ENCODE data around the gene RAB4B. TPM values are rescaled to one million over a fixed set of nuclear protein-coding genes. Genes with fewer than 3 reads are reported as not detected.
"Not testable (repeated sequence)": the region's sequence is repeated elsewhere in the genome, so short reads cannot be mapped to it uniquely, and the experiment has no call there.

Gene RAB4B
- total RNA-seq, 2 experiments from 2014 or later: 50.2 to 53.1 TPM

DNA sequence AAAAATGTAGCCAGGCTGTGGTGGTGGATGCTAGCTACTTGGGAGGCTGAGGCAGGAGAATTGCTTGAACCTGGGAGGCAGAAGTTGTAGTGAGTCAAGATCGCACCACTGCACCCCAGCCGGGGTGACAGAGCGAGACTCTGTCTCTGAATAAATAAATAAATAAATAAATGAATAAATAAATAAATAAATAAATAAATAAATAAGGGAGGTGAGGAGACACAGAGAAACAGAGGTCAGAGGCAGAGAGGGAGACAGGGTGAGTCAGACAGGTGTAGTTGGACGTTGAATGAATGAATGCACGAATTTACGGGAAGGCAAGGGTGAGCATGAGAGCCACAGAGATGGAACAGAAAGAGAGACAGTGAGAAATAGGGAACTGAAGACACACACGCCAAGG, 3.1 kb downstream of the RAB4B start:
- H3K9me3 Mint-ChIP-seq (ENCODE audit: insufficient read depth): no peaks in the 10 kb centered on the region
- H3K27ac Mint-ChIP-seq: no peak overlapping the region
- CTCF ChIA-PET: no interaction called here
- no peak overlapping the region for H3K4me3 Mint-ChIP-seq
- peaks cover 21% of the 10 kb centered on the region for H3K36me3 Mint-ChIP-seq (ENCODE audit: low read depth)
- H3K27me3 Mint-ChIP-seq (ENCODE audit: low read depth): no peaks in the 10 kb centered on the region
- POLR2A ChIA-PET: no interaction called here
- peaks cover 33% of the 10 kb centered on the region for H3K4me1 Mint-ChIP-seq (ENCODE audit: low read depth)
- ATAC-seq: no peak
- no peak for DNase-seq

DNA sequence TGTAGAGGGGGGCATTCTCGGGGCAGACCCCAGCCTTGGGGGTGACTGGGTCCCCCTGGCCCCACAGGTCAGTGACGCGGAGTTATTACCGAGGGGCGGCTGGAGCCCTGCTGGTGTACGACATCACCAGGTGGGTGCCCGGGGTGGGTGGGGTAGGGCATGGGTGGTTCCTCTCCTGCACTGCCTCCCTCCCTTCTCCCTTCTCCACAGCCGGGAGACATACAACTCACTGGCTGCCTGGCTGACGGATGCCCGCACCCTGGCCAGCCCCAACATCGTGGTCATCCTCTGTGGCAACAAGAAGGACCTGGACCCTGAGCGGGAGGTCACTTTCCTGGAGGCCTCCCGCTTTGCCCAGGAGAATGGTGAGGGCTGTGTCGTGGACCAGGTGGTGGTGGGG, 5.7 kb downstream of the RAB4B start:
- Mint-ChIP-seq H3K36me3 (ENCODE audit: low read depth) (peaks cover 27% of the 10 kb centered on the region), H3K9me3 (ENCODE audit: insufficient read depth) (no peaks in the 10 kb centered on the region), H3K27ac (no peak overlapping the region), H3K4me1 (ENCODE audit: low read depth) (peaks cover 19% of the 10 kb centered on the region), H3K4me3 (no peak overlapping the region), H3K27me3 (ENCODE audit: low read depth) (no peaks in the 10 kb centered on the region)
- ChIA-PET POLR2A (no interaction called here), CTCF (interaction anchor here (1.1 kb wide), 1 partner anchor 120 kb away, joined by 3 read pairs; no protein-coding TSS in a partner anchor)
- DNase-seq: no peak
- ATAC-seq: no peak

DNA sequence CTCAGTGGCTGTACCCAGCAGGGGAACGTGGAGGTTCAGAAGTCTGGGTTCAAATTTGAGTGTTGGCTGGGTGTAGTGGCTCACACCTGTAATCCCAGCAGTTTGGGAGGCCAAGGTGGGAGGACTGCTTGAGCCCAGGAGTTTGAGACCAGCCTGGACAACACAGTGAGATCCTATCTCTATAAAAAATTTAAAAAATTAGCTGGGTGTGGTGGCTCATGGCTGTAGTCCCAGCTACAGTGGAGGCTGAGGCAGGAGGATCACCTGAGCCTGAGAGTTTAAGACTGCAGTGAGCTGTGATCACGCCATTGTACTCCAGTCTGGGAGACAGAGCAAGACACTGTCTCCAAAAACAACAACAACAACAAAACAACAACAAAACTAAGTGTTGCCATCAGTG, 6.1 kb downstream of the RAB4B start:
- ATAC-seq; H3K4me3 Mint-ChIP-seq; H3K27me3 Mint-ChIP-seq (ENCODE audit: low read depth); H3K27ac Mint-ChIP-seq; POLR2A ChIA-PET; H3K9me3 Mint-ChIP-seq (ENCODE audit: insufficient read depth); DNase-seq: not testable (repeated sequence)
- peaks cover 26% of the 10 kb centered on the region for H3K36me3 Mint-ChIP-seq (ENCODE audit: low read depth)
- CTCF ChIA-PET: interaction anchor here (1.1 kb wide), 1 partner anchor 121 kb away, joined by 3 read pairs; no protein-coding TSS in a partner anchor
- H3K4me1 Mint-ChIP-seq (ENCODE audit: low read depth): peaks cover 14% of the 10 kb centered on the region

DNA sequence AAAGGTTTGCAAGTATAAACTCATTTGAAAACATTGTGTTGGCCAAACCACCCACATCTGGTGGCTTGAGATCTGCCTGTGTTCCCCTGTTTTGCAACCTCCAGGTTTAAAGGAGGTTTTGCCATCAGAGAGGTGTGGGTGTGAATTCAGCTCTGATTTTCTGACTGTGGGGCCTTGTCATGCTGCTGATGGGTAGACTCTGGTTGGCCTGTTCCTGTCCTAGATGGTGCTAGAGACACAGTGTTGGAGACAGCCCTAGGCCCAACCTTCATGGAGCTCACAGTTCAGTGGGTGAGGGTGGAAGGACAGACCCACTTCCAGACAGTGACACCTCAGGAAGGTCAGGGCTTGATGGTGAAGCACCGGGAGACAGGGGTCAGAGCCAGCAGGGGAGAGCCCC, 7.5 kb downstream of the RAB4B start:
- ATAC-seq (no peak), DNase-seq (no peak)
- CTCF ChIA-PET: interaction anchor here (0.6 kb wide), 1 partner anchor 14 kb away, joined by 4 read pairs; no protein-coding TSS in a partner anchor
- no peaks in the 10 kb centered on the region for H3K9me3 Mint-ChIP-seq (ENCODE audit: insufficient read depth)
- H3K27ac Mint-ChIP-seq: peak overlapping the region; percentile 52
- H3K36me3 Mint-ChIP-seq (ENCODE audit: low read depth): peaks cover 26% of the 10 kb centered on the region
- peaks cover 2% of the 10 kb centered on the region for H3K4me1 Mint-ChIP-seq (ENCODE audit: low read depth)
- H3K4me3 Mint-ChIP-seq: no peak overlapping the region
- no peaks in the 10 kb centered on the region for H3K27me3 Mint-ChIP-seq (ENCODE audit: low read depth)
- POLR2A ChIA-PET: no interaction called here

DNA sequence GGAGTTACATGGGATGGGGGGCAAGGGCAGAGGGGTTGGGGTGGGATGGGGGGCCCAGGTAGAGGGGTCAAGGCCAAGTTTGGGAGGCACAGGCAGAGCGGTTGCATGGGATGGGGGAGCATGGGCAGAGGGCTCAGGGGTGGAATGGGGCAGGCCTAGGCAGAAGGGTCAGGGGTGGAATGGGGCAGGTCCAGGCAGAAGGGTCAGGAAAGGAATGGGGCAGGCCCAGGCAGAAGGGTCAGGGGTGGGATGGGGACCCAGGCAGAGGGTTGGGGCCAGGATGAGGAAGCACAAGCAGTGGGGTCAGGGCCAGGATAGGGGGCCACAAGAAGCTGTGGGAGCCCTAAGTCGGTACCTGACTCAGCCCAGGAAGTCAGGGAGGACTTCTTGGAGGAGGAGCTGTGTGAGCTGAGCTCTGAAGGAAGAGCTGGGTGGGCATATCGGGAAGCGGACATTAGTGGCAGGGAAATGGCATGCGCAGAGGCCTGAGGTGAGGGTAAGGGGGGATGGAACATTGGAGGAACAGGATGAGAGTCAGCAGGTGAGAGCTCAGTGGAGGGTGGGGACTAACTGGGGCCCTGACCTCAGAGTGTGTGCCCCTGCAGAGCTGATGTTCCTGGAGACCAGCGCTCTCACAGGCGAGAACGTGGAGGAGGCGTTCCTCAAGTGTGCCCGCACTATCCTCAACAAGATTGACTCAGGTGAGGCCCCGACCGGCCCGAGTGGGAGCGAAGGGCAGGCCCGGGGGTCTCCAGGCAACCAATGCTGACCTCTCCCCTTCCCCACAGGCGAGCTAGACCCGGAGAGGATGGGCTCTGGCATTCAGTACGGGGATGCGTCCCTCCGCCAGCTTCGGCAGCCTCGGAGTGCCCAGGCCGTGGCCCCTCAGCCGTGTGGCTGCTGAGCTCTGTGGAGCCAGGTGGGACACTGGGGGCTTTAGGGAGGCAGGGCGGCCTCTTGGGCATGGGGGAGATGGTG, 8.3 kb downstream of the RAB4B start:
- no peak overlapping the region for H3K4me3 Mint-ChIP-seq
- ATAC-seq: no peak
- H3K36me3 Mint-ChIP-seq (ENCODE audit: low read depth): peaks cover 26% of the 10 kb centered on the region
- H3K27me3 Mint-ChIP-seq (ENCODE audit: low read depth): no peaks in the 10 kb centered on the region
- ChIA-PET CTCF (interaction anchor here (0.6 to 1.0 kb wide), 3 partner anchors 10 to 15 kb away, joined by 3 to 4 read pairs (median 3); partner anchors contain the start of gene EGLN2), POLR2A (interaction anchor here (1.1 to 3.3 kb wide), 2 partner anchors 8 to 12 kb away, joined by 3 to 14 read pairs; partner anchors contain the start of gene RAB4B)
- DNase-seq: no peak
- peaks cover under 1% of the 10 kb centered on the region for H3K4me1 Mint-ChIP-seq (ENCODE audit: low read depth)
- H3K27ac Mint-ChIP-seq: peak overlapping the region; percentile 20
- H3K9me3 Mint-ChIP-seq (ENCODE audit: insufficient read depth): no peaks in the 10 kb centered on the region

DNA sequence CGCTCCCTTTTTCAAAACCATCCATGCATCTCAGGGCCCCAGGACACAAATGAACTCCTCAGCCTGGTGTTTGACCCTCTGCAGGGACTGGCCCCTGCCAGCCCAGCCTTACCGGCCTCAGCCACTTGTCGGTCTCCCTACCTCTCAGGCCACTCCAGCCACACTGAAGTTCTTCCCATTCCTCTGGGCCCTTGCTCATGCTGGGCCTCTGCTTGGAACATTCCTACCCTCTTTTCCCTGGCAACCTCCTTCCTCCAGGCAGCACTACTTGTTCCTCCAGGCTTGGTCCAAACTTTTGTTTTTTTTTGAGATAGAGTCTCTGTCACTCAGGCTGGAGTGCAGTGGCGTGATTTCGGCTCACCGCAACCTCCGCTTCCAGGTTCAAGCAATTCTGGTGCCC, 13.3 kb downstream of the RAB4B start:
- no peak overlapping the region for H3K27ac Mint-ChIP-seq
- H3K4me1 Mint-ChIP-seq (ENCODE audit: low read depth): peaks cover 14% of the 10 kb centered on the region
- H3K4me3 Mint-ChIP-seq: no peak overlapping the region
- peaks cover 28% of the 10 kb centered on the region for H3K36me3 Mint-ChIP-seq (ENCODE audit: low read depth)
- no peak for ATAC-seq
- ChIA-PET CTCF (interaction anchor here (1.1 kb wide), 1 partner anchor 15 kb away, joined by 4 read pairs; no protein-coding TSS in a partner anchor), POLR2A (no interaction called here)
- H3K27me3 Mint-ChIP-seq (ENCODE audit: low read depth): no peaks in the 10 kb centered on the region
- no peaks in the 10 kb centered on the region for H3K9me3 Mint-ChIP-seq (ENCODE audit: insufficient read depth)
- no peak for DNase-seq

DNA sequence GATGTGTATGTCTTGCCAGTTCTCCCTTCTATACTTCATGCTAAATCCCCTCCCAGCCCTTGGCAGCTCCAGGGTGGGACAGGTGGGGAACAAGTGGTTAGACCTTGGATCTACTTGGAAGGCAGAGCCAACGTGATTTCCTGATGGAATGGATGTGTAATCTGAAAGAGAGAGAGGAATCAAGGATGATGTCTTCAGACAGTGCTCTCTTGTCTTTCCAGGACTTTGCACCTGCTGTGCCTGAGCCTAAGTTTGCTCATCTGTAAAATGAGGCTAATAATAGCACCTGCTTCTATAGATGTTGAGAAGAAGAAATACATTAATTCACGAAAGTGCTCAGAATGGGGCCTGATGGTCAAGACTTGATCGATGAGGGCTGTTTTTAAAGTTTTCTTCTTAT, 13.9 kb downstream of the RAB4B start:
- POLR2A ChIA-PET: interaction anchor here (0.7 to 1.4 kb wide), 2 partner anchors 14 to 17 kb away, joined by 3 to 4 read pairs; no protein-coding TSS in a partner anchor
- Mint-ChIP-seq H3K27ac (no peak overlapping the region), H3K4me3 (no peak overlapping the region), H3K27me3 (ENCODE audit: low read depth) (no peaks in the 10 kb centered on the region), H3K36me3 (ENCODE audit: low read depth) (peaks cover 23% of the 10 kb centered on the region), H3K9me3 (ENCODE audit: insufficient read depth) (no peaks in the 10 kb centered on the region), H3K4me1 (ENCODE audit: low read depth) (peaks cover 16% of the 10 kb centered on the region)
- DNase-seq: no peak
- CTCF ChIA-PET: interaction anchor here (1.0 to 1.1 kb wide), 2 partner anchors 14 to 47 kb away, joined by 3 to 4 read pairs; no protein-coding TSS in a partner anchor
- ATAC-seq: no peak

DNA sequence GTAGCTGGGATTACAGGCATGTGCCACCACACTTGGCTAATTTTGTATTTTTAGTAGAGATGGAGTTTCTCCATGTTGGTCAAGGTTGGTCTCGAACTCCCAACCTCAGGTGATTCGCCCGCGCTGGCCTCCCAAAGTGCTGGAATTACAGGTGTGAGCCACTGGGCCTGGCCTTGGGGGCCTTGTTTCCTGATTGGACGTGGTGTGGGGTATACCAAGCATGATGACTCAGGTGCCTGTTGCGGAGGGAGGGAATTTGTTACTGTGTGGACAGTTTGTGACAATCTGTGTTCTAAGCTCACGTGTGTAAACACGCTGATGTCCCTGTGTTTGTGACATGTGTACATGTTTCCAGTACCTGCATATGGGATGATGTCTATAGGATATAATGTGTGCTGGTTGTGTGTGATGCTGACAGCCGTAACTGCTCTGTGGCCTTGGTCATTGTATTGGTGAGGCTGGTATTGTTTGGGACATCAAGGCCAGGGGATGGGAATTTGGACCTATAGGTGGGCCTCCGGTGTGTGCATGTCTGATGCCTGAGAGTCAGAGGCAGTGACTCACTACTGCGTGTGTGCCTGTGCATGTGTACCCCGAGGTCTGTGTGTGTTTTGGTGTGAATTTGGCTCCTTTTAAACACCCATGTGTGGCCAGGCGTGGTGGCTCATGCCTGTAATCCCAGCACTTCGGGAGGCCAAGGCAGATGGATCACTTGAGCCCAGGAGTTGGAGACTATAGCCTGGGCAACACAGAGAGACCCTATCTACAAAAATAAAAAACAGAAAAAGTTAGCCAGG, 19.3 kb downstream of the RAB4B start:
- H3K4me3 Mint-ChIP-seq: peak overlapping the region; percentile 93
- H3K36me3 Mint-ChIP-seq (ENCODE audit: low read depth): peaks cover 28% of the 10 kb centered on the region
- H3K9me3 Mint-ChIP-seq (ENCODE audit: insufficient read depth): no peaks in the 10 kb centered on the region
- DNase-seq (no peak), ATAC-seq (no peak)
- H3K4me1 Mint-ChIP-seq (ENCODE audit: low read depth): peaks cover 46% of the 10 kb centered on the region
- ChIA-PET POLR2A (interaction anchor here (0.6 to 3.9 kb wide), 8 partner anchors 10 to 46 kb away, joined by 3 to 38 read pairs (median 6); partner anchors contain the start of genes ACTMAP, RAB4B and SNRPA), CTCF (interaction anchor here (1.1 to 3.8 kb wide), 7 partner anchors 10 to 64 kb away, joined by 3 to 49 read pairs (median 6); partner anchors contain the start of genes ACTMAP, RAB4B and SNRPA)
- no peaks in the 10 kb centered on the region for H3K27me3 Mint-ChIP-seq (ENCODE audit: low read depth)
- peak overlapping the region; percentile 96 for H3K27ac Mint-ChIP-seq

DNA sequence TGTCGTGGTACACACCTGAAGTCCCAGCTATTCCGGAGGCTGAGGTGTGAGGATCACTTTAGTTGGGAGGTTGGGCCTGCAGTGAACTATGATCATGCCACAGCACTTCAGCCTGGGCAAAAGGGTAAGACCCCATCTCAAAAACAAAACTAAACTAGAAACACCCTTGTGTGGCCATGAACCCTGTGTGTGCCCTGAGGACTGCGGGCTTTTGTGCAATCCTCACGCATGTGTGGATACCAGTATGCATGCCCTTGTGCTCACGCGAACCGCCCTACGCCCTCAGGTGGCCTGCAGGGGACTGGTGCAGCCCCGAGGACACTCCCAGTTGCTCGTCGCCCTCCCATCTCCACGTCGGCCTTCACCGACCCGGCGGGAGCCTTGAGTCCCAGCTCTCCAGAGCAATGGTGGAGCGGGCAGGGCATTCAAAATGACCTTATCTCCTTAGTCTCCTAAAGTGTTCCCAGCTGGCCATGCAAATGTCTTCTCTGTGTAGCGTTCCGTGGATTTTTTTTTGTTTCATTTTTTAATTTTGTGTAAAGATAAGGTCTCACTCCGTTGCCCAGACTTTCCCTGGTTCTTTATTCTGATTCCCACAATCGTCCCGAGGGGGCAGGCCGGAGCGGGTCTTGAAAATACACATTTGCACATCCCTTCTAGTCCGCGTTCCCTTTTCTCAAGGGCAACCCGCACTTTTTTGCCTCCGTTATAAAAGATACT, 20.1 kb downstream of the RAB4B start:
- DNase-seq (peak; percentile 80), ATAC-seq (peak; percentile 50)
- POLR2A ChIA-PET: interaction anchor here (0.6 to 3.9 kb wide), 9 partner anchors 9 to 372 kb away, joined by 3 to 38 read pairs (median 4); partner anchors contain the start of genes ACTMAP, RAB4B and SNRPA
- Mint-ChIP-seq H3K4me1 (ENCODE audit: low read depth) (peaks cover 51% of the 10 kb centered on the region), H3K27ac (peak overlapping the region; percentile 96), H3K9me3 (ENCODE audit: insufficient read depth) (no peaks in the 10 kb centered on the region), H3K27me3 (ENCODE audit: low read depth) (no peaks in the 10 kb centered on the region), H3K36me3 (ENCODE audit: low read depth) (peaks cover 32% of the 10 kb centered on the region), H3K4me3 (peak overlapping the region; percentile 93)
- CTCF ChIA-PET: interaction anchor here (0.7 to 3.8 kb wide), 16 partner anchors 9 to 135 kb away, joined by 3 to 49 read pairs (median 4); partner anchors contain the start of genes ACTMAP, RAB4B and SNRPA

DNA sequence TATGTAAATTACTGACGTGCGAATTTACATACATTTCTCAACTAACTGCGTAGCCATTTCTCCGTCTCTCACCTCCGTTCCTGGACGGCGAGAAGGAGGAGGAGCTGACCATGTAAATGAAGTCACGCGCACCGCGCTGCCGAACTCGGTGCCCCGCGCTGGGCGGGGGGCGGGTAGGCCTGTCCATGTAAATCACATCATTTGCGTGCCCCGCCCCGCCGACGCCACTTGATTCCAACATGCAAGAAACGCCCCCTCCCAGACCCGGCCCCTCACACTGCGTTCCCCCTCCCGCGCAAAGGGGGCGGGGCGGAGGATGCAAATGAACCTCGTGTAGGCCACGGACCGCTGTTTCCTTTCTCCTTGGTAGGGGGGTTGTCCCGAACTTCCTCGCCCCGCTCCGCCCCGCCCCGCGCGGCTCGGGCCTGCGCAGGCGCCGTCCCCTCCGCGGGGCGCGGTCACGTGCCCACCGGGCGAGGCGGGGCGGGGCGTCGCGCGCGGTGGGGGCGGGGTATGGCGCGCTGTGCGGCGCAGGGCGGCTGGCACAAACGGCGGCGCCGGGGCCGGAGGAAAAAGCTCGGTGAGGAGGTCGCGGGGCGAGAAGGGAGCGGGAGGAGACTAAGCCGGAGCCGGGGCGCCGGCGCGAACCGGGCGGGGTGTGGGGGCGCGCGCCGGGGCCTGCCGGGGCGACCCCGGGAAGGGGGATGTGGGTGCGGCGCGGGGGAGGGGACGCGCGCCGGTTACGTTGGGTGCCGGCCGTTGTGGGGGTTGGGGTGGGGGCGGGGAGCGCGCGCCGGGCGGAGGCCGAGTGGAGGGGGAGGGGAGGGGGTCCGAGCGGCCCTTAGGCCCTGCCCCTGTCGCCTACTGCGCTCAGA, 20.9 kb downstream of the RAB4B start, which contains the start of gene EGLN2:
Gene EGLN2, plus strand, starts transcription at position 509 of the 875 bp plus-strand sequence. CDS start 1,382 bp downstream, outside the sequence.
- H3K4me1 Mint-ChIP-seq (ENCODE audit: low read depth): peaks cover 59% of the 10 kb centered on the region
- no peaks in the 10 kb centered on the region for H3K27me3 Mint-ChIP-seq (ENCODE audit: low read depth)
- H3K27ac Mint-ChIP-seq: peak within 1 kb of the TSS; percentile 96
- no peaks in the 10 kb centered on the region for H3K9me3 Mint-ChIP-seq (ENCODE audit: insufficient read depth)
- peak; percentile 86 for ATAC-seq
- POLR2A ChIA-PET: interaction anchor here (0.6 to 3.9 kb wide), 9 partner anchors 8 to 373 kb away, joined by 3 to 38 read pairs (median 3); partner anchors contain the start of genes ACTMAP, RAB4B and SNRPA
- CTCF ChIA-PET: interaction anchor here (0.7 to 3.8 kb wide), 15 partner anchors 8 to 136 kb away, joined by 3 to 49 read pairs (median 4); partner anchors contain the start of genes ACTMAP, RAB4B and SNRPA
- H3K4me3 Mint-ChIP-seq: peak within 1 kb of the TSS; percentile 95
- H3K36me3 Mint-ChIP-seq (ENCODE audit: low read depth): peaks cover 38% of the 10 kb centered on the region
- peak; percentile 100 for DNase-seq

Data from activated CD8-positive, alpha-beta T cell treated with anti-CD3 and anti-CD28 coated beads, Interleukin-2, amount 10 ng/mL, durations not matched to agents 7 days and 5 days (primary cell).